Chondrocyte (in vitro differentiated cells): ENCODE results near the gene CCDC12. TPM values are rescaled to one million over a fixed set of nuclear protein-coding genes. Genes with fewer than 3 reads are reported as not detected.

Experiments used
- DNase-seq: peaks from one replicate; pipeline ENCODE4 v3.0.0; 2021; ENCODE audit warnings: mixed read lengths, low spot score
- H3K27ac Mint-ChIP-seq: one replicate; pipeline ENCODE4 v1.8.0; 2021; ENCODE audit warnings: mild to moderate bottlenecking, moderate library complexity, mixed read lengths; ENCODE audit not compliant: unreplicated experiment
- H3K27me3 Mint-ChIP-seq: 2 replicates; pipeline ENCODE4 v1.8.0; 2021; ENCODE audit warnings: low read depth, mixed read lengths
- H3K36me3 Mint-ChIP-seq: 2 replicates; pipeline ENCODE4 v1.8.0; 2021; ENCODE audit warnings: low read depth, mixed read lengths
- H3K4me1 Mint-ChIP-seq: 2 replicates; pipeline ENCODE4 v1.8.0; 2021; ENCODE audit warnings: low read depth, mild to moderate bottlenecking, mixed read lengths
- H3K4me3 Mint-ChIP-seq: one replicate; pipeline ENCODE4 v1.8.0; 2021; ENCODE audit warnings: mild to moderate bottlenecking, moderate library complexity, mixed read lengths; ENCODE audit not compliant: unreplicated experiment
- H3K9me3 Mint-ChIP-seq: 2 replicates; pipeline ENCODE4 v1.8.0; 2021; ENCODE audit warnings: low read depth, mixed read lengths
- total RNA-seq: library from RNA; stranded (reverse); gene quantifications from 3 replicates; pipeline ENCODE4 v1.2.1, GENCODE V29; 2021
- TF ChIP-seq, protein P1 (sequence below): fragments of 200-600 bp; sonication (generic); IDR thresholded peaks from 2 replicates; pipeline ENCODE4 v1.5.0; 2021; ENCODE audit warnings: antibody characterized with exemption, mild to moderate bottlenecking, moderate library complexity

CCDC12 gene
- total RNA-seq, 1 donor from 2014 or later, result 21.8 TPM

DNA sequence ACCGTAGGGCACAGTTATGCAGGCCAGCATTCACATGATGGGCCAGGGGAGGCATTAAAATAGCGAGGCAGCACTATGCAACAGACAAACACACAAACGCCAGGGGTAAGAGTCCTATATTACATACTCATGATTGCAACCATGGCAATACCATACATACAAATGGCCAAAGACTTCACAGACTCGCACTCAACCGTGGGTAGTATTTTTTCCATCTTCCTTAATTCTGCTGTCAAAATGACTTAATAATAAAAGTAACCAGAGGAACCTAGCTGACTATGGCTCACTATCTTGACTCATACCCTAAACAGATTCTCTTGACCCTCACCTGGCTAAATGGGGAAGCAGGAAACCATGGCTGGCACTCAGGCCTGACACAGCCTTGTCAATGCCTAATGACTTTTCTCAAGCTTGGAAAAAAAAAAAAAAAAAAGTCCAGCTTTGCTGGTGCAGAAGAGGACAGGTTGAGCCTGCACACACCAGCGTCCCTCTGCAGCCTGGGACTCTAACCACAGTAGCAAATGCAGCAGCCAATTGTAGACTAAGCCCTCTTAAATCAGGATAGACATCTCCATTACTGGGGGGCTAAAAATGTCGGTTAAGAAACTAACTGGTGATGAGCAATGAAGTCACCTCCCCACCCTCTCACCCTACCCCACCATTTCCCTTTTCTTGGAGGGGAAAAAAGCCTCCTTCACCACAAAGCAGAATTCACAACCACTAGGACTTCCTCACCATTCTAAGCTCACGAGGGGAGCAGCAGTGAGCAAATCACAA is 23.1 kb downstream of the CCDC12 start:
- H3K4me3 Mint-ChIP-seq, result no peak overlapping the region
- H3K27ac Mint-ChIP-seq, result peak overlapping the region; percentile 37
- H3K36me3 Mint-ChIP-seq, result no peaks in the 10 kb centered on the region
- TF ChIP-seq, protein P1, sequence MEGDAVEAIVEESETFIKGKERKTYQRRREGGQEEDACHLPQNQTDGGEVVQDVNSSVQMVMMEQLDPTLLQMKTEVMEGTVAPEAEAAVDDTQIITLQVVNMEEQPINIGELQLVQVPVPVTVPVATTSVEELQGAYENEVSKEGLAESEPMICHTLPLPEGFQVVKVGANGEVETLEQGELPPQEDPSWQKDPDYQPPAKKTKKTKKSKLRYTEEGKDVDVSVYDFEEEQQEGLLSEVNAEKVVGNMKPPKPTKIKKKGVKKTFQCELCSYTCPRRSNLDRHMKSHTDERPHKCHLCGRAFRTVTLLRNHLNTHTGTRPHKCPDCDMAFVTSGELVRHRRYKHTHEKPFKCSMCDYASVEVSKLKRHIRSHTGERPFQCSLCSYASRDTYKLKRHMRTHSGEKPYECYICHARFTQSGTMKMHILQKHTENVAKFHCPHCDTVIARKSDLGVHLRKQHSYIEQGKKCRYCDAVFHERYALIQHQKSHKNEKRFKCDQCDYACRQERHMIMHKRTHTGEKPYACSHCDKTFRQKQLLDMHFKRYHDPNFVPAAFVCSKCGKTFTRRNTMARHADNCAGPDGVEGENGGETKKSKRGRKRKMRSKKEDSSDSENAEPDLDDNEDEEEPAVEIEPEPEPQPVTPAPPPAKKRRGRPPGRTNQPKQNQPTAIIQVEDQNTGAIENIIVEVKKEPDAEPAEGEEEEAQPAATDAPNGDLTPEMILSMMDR, result no peak
- H3K27me3 Mint-ChIP-seq, result no peaks in the 10 kb centered on the region
- DNase-seq, result no peak
- H3K4me1 Mint-ChIP-seq, result peaks cover 30% of the 10 kb centered on the region
- H3K9me3 Mint-ChIP-seq, result no peaks in the 10 kb centered on the region

DNA sequence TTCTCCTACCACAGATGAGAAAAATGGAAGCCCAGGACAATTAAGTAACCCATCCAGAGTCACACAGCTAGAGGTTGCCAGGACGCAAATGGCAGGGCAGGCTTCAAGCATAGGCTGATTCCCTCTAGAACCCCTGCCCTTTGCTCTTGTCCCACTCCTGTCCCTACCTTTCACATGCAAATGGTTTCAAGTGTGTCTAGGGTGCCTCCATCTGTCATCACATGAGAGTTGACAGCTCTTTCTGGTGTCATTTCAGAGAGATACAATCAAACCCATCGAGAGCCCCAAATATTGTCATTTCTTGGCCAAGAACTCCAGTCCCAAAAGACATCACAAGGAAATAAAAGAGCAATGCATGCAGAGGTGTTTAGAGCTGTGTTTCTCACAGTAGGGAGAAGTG is 23.7 kb downstream of the CCDC12 start:
- Mint-ChIP-seq H3K27ac (no peak overlapping the region), H3K4me1 (peaks cover 35% of the 10 kb centered on the region), H3K9me3 (no peaks in the 10 kb centered on the region), H3K36me3 (no peaks in the 10 kb centered on the region), H3K27me3 (no peaks in the 10 kb centered on the region), H3K4me3 (no peak overlapping the region)
- no peak for DNase-seq
- TF ChIP-seq, protein P1, result no peak

DNA sequence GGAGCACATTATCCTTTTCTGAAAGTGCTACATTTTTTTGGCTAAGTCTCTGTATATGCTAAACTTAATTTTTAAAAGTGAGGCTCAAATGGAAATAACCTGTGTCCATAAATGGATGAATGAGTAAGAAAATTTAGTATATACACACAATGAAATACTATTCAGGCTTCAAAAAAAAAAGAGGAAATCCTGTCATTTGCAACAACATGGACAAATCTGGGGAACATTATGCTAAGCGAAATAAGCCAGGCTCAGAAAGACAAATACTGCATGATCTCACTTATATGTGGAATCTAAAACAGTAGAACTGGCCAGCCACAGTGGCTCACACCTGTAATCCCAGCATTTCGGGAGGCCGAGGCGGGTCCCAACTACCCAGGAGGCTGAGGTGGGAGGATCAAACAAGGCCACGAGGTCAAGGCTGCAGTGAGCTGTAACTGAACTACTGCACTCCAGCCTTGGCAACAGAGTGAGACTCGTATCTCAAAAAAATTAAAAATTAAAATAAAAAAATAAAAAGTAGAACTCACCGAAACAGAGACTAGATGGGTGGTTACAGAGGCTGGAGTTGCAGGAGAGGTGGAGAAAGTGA is 25.8 kb downstream of the CCDC12 start:
- Mint-ChIP-seq H3K36me3 (peaks cover 3% of the 10 kb centered on the region), H3K4me3 (no peak overlapping the region), H3K27me3 (no peaks in the 10 kb centered on the region), H3K9me3 (no peaks in the 10 kb centered on the region), H3K27ac (no peak overlapping the region), H3K4me1 (peaks cover 48% of the 10 kb centered on the region)
- TF ChIP-seq, protein P1, result no peak
- peak; percentile 50 for DNase-seq

DNA sequence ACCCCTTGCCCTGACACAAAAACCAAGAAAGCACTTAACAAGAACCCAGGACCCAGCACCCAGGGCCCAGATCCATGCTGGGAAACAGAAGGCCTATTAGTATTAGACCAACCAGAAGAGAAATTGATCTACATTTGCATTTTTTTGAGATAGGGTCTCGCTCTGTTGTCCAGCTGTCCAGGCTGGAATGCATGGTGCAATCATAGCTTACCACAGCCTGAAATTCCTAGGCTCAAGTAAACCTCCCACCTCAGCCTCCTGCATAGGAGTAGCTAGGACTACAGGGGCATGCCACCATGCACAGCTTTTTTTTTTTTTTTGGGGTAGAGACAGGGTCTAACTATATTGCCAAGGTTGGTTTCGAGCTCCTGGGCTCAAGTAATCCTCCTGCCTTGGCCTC is 26.4 kb downstream of the CCDC12 start:
- DNase-seq, result no peak
- Mint-ChIP-seq H3K27ac (no peak overlapping the region), H3K4me1 (peaks cover 44% of the 10 kb centered on the region), H3K36me3 (peaks cover 6% of the 10 kb centered on the region), H3K4me3 (no peak overlapping the region), H3K9me3 (no peaks in the 10 kb centered on the region), H3K27me3 (no peaks in the 10 kb centered on the region)
- TF ChIP-seq, protein P1, result no peak

DNA sequence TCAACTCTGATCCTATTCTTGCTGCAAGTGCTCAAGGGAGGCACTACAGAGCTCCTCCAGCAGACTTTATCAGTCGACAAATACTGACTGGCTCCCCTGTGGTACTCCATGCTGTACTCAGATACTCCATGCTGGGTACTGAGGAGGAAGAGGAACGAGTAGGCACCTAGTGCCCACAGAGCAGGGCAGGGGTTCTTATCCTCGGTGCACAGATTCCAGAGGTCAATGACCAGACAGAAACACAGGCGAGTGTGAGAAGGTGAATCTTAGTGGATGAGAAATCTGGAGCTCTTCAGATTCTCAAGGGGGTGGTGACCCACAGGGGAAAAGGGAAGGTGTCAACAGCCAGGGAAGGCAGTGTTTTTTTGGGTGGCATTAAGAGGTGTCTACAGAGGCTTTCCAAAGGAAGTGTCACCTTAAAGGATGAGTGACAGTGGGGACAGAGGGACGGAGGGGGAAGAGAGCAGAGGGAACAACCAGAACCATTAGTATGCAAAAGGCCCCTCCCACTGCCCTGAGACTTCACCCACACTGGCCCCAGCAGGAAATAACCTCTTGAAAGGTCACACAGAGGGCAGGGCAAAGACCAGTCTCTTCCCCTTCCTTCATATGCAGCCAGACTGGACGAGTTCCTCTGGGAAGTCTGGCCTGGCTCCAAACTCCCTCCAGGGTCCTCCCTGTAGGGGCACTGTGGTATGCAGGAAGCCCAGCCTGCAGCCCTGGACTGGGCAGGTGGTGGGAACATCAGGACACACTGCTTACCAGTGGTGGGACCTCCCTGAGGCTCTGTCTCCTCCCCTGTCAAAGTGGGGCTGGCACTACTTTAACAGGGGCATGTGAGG is 27.5 kb downstream of the CCDC12 start:
- peak; percentile 54 for DNase-seq
- H3K36me3 Mint-ChIP-seq, result peaks cover 7% of the 10 kb centered on the region
- no peaks in the 10 kb centered on the region for H3K9me3 Mint-ChIP-seq
- no peak overlapping the region for H3K4me3 Mint-ChIP-seq
- no peak overlapping the region for H3K27ac Mint-ChIP-seq
- H3K27me3 Mint-ChIP-seq, result no peaks in the 10 kb centered on the region
- TF ChIP-seq, protein P1, result no peak
- peaks cover 45% of the 10 kb centered on the region for H3K4me1 Mint-ChIP-seq
